Activated T-cell treated with anti-CD3 and anti-CD28 coated beads, Interleukin-2, amount 50 U/mL, for 4 hours (primary cell): ENCODE results near the gene PSMD2. TPM values are rescaled to one million over a fixed set of nuclear protein-coding genes. Genes with fewer than 3 reads are reported as not detected.
A peak's percentile ranks its signal among the peaks of the same experiment; 100 is the strongest.

Source experiments
- ATAC-seq, 2 donors: fragments of 200-7000 bp; cut with Tn5 transposase; one replicate each; pipeline ENCODE4 v1.10.0; 2021
- DNase-seq: peaks from one replicate; pipeline ENCODE4 v3.0.0-alpha.2; 2020
- H3K27me3 Mint-ChIP-seq: one replicate; pipeline ENCODE4 v1.8.0; 2021; ENCODE audit warnings: low read depth, mixed read lengths
- H3K36me3 Mint-ChIP-seq: one replicate; pipeline ENCODE4 v1.8.0; 2022; ENCODE audit warnings: mixed read lengths; ENCODE audit not compliant: insufficient read depth
- H3K4me1 Mint-ChIP-seq: one replicate; pipeline ENCODE4 v1.8.0; 2021; ENCODE audit warnings: low read depth, mixed read lengths
- H3K4me3 Mint-ChIP-seq: one replicate; pipeline ENCODE4 v1.8.0; 2021; ENCODE audit warnings: mild to moderate bottlenecking, moderate library complexity, mixed read lengths
- H3K9me3 Mint-ChIP-seq: one replicate; pipeline ENCODE4 v1.8.0; 2021; ENCODE audit warnings: mixed read lengths
- total RNA-seq, 3 donors: library from RNA; stranded (reverse); gene quantifications; one replicate each; pipeline ENCODE4 v1.2.1, GENCODE V29; 2021

The PSMD2 gene
- total RNA-seq, 3 donors from 2014 or later = 497 to 520 (median 498) TPM

GRCh38 chr3:184296616-184297015 is 2.4 kb upstream of the PSMD2 start:
- Mint-ChIP-seq H3K36me3 (peaks cover 13% of the 10 kb centered on the region), H3K27me3 (peaks cover 2% of the 10 kb centered on the region), H3K4me1 (peaks cover 19% of the 10 kb centered on the region), H3K4me3 (no peak overlapping the region), H3K9me3 (no peaks in the 10 kb centered on the region)
- DNase-seq (no peak), ATAC-seq (no peak)

DNA sequence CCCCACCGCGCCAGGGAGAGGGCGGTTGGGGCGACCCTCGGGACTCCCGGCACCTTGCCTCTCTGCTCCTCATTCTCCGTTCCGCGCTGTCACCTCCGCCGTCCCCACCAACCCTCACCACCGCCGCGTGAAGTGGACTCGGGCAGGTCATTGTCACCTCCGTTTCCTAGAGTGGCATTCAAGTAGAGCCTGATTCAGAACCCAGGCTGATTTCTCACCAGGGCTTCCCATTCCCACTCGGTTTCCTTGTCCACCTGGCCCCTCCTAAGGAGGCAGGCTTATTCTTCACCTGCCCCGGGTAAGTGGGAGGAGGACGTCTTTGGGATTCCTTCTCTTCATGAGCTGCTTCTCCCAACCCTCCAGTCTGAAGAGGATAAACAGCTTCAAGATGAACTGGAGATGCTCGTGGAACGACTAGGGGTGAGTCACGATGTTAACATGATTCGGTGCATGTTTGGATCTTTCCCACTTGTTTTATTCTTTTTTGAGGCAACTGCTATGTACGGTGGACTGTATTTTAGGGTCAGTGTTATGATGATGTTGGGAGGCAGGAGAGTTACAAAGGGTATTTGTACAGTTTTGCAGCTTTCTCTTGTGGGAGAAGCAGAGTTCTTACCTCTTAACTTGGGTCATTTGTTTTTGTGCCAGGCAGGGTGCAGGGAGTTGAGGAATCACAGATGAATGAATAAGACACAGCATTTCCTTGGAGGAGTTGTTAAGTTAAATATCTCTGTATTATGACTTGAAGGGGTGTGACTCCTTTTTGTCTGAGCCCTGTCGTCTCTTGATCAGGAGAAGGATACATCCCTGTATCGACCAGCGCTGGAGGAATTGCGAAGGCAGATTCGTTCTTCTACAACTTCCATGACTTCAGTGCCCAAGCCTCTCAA is 692 bp downstream of the PSMD2 start:
- Mint-ChIP-seq H3K4me3 (peak overlapping the region; percentile 92), H3K4me1 (peaks cover 27% of the 10 kb centered on the region), H3K27me3 (peaks cover 2% of the 10 kb centered on the region), H3K9me3 (no peaks in the 10 kb centered on the region), H3K36me3 (peaks cover 39% of the 10 kb centered on the region)
- ATAC-seq (no peak), DNase-seq (no peak)

DNA sequence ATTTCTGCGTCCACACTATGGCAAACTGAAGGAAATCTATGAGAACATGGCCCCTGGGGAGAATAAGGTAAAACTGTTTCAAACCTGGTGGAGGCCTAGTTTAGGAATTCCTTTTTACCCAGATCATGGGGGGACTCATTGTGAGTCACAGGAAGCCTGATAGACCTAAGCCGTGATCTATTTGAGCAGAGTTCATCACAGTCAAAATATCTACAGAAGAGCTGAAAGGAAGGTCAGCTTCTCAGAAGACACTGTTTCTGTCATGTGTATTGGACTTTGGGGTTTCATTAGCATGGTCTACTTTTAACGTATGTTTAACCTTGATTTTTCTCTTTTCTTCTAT is 1.3 kb downstream of the PSMD2 start:
- Mint-ChIP-seq H3K9me3 (no peaks in the 10 kb centered on the region), H3K4me3 (peak overlapping the region; percentile 92), H3K27me3 (no peaks in the 10 kb centered on the region), H3K4me1 (peaks cover 27% of the 10 kb centered on the region), H3K36me3 (peaks cover 41% of the 10 kb centered on the region)
- no peak for DNase-seq
- ATAC-seq = no peak

DNA sequence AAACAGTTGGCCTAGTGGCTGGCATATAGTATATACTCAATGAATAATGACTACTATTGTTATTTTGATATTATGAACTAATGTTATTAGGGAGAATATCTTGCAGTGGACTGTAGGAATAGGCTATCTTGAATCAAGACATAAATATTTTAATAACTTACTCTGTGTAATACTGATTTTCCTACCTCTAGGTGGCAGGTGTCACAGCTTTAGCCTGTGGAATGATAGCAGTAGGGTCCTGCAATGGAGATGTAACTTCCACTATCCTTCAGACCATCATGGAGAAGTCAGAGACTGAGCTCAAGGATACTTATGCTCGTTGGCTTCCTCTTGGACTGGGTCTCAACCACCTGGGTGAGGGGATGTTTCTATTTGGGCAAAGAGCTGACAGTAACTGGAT is 6.5 kb downstream of the PSMD2 start:
- H3K36me3 Mint-ChIP-seq = peaks cover 69% of the 10 kb centered on the region

GRCh38 chr3:184306341-184306972 is 7.4 kb downstream of the PSMD2 start:
- H3K36me3 Mint-ChIP-seq = peaks cover 65% of the 10 kb centered on the region
- no peak overlapping the region for H3K4me3 Mint-ChIP-seq
- H3K9me3 Mint-ChIP-seq = no peaks in the 10 kb centered on the region
- H3K4me1 Mint-ChIP-seq = peaks cover 9% of the 10 kb centered on the region
- DNase-seq (no peak), ATAC-seq (no peak)
- H3K27me3 Mint-ChIP-seq = no peaks in the 10 kb centered on the region

More for the DNA sequence above, 6.5 kb downstream of the PSMD2 start:
- H3K4me1 Mint-ChIP-seq = peaks cover 14% of the 10 kb centered on the region
- H3K4me3 Mint-ChIP-seq = no peak overlapping the region
- DNase-seq (no peak), ATAC-seq (peak in 1 of 2 donors; percentile 54)
- no peaks in the 10 kb centered on the region for H3K9me3 Mint-ChIP-seq
- H3K27me3 Mint-ChIP-seq = no peaks in the 10 kb centered on the region

- Mint-ChIP-seq H3K4me1 (no peaks in the 10 kb centered on the region), H3K27me3 (no peaks in the 10 kb centered on the region), H3K9me3 (no peaks in the 10 kb centered on the region), H3K4me3 (no peak overlapping the region), H3K36me3 (peaks cover 54% of the 10 kb centered on the region)
- ATAC-seq (no peak), DNase-seq (no peak)
Measured at GRCh38 chr3:184307915-184308314, 8.9 kb downstream of the PSMD2 start.

DNA sequence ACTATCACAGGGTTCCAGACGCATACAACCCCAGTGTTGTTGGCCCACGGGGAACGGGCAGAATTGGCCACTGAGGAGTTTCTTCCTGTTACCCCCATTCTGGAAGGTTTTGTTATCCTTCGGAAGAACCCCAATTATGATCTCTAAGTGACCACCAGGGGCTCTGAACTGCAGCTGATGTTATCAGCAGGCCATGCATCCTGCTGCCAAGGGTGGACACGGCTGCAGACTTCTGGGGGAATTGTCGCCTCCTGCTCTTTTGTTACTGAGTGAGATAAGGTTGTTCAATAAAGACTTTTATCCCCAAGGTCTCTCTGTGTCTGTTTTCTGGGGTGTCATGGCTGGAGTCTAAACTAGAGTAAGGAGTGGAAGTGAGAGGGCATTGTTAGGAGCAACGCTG is 9.7 kb downstream of the PSMD2 start:
- no peaks in the 10 kb centered on the region for H3K9me3 Mint-ChIP-seq
- no peaks in the 10 kb centered on the region for H3K27me3 Mint-ChIP-seq
- no peaks in the 10 kb centered on the region for H3K4me1 Mint-ChIP-seq
- peaks cover 46% of the 10 kb centered on the region for H3K36me3 Mint-ChIP-seq
- ATAC-seq (no peak), DNase-seq (no peak)
- H3K4me3 Mint-ChIP-seq = no peak overlapping the region

- Mint-ChIP-seq H3K4me1 (peaks cover 7% of the 10 kb centered on the region), H3K4me3 (no peak overlapping the region), H3K36me3 (peaks cover 32% of the 10 kb centered on the region)
Measured at GRCh38 chr3:184311633-184312032, 12.6 kb downstream of the PSMD2 start.

DNA sequence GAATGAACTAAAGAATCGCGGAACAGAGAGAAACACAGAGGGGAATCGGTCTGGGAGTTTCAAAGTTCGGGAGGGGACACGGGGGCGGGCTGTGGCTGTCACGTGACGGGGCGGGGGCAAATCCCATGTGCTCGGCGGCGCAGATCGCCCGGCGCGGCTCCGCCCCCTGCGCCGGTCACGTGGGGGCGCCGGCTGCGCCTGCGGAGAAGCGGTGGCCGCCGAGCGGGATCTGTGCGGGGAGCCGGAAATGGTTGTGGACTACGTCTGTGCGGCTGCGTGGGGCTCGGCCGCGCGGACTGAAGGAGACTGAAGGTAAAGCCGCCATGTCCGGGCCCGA is 15.3 kb downstream of the PSMD2 start, which contains the start of gene EIF4G1:
Gene EIF4G1, plus strand, starts transcription at position 244 of the 337 bp plus-strand sequence. CDS start 1,191 bp downstream, outside the sequence.
- DNase-seq (peak; percentile 91), ATAC-seq (peak; percentile 83 to 86)
- H3K9me3 Mint-ChIP-seq = no peaks in the 10 kb centered on the region
- H3K36me3 Mint-ChIP-seq = peaks cover 26% of the 10 kb centered on the region
- peaks cover 28% of the 10 kb centered on the region for H3K4me1 Mint-ChIP-seq
- H3K27me3 Mint-ChIP-seq = no peaks in the 10 kb centered on the region
- H3K4me3 Mint-ChIP-seq = peak within 1 kb of the TSS; percentile 87

More at GRCh38 chr3:184311633-184312032, 12.6 kb downstream of the PSMD2 start:
- no peak for DNase-seq
- ATAC-seq = no peak
- H3K27me3 Mint-ChIP-seq = no peaks in the 10 kb centered on the region
- no peaks in the 10 kb centered on the region for H3K9me3 Mint-ChIP-seq

DNA sequence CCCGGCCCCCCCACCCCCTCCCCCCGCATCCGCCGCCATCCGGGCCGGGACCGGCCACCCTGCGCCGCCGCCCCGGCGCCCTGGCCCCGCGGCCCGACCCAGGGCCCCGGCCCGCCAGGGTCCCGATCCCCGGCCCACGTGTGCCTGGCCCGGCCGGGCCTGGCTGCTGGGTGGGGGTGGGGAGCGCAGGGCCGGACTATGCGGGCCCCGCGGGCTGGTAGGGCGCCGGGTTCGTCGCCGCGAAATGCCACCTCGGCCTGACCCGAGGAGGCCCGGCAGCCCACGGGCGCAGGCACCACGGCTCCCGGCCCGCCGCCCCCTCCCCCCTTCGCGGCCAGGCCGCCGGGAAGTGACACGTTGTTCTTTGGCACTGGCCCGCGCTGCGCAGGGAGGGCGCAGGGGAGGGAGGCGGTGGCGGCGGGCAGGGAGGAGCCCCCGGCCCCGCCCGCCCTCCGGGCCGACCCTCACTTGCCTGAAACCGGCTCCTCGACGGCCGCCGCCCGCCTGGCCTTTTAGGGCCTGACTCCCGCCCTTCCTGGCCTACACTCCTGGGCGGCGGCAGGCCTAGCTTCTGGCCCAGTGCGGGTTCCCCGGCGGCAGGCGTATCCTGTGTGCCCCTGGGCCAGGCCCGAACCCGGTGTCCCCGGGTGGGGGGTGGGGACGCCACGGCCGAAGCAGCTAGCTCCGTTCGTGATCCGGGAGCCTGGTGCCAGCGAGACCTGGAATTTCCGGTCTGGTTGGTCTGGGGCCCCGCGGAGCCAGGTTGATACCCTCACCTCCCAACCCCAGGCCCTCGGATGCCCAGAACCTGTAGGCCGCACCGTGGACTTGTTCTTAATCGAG is 15.9 kb downstream of the PSMD2 start:
- peak; percentile 61 for DNase-seq
- no peaks in the 10 kb centered on the region for H3K9me3 Mint-ChIP-seq
- no peaks in the 10 kb centered on the region for H3K27me3 Mint-ChIP-seq
- H3K4me3 Mint-ChIP-seq = peak overlapping the region; percentile 87
- H3K36me3 Mint-ChIP-seq = peaks cover 27% of the 10 kb centered on the region
- ATAC-seq = peak; percentile 66 to 67
- H3K4me1 Mint-ChIP-seq = peaks cover 32% of the 10 kb centered on the region

DNA sequence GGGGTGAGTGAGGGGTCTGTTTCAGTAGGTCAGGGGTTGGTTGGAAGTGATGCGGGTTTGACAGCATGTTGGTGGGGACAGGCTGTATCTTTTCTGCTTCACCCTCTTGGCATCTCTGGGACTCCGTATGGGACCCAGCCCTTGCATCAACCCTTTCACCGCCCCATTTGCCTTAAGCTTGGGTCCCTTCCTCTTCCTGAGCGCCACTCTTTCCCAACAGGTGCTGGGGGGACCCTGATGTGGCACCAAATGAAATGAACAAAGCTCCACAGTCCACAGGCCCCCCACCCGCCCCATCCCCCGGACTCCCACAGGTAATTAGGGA is 16.5 kb downstream of the PSMD2 start:
- ATAC-seq = no peak
- Mint-ChIP-seq H3K27me3 (no peaks in the 10 kb centered on the region), H3K4me3 (peak overlapping the region; percentile 87), H3K36me3 (peaks cover 27% of the 10 kb centered on the region), H3K4me1 (peaks cover 32% of the 10 kb centered on the region), H3K9me3 (no peaks in the 10 kb centered on the region)
- DNase-seq = no peak

DNA sequence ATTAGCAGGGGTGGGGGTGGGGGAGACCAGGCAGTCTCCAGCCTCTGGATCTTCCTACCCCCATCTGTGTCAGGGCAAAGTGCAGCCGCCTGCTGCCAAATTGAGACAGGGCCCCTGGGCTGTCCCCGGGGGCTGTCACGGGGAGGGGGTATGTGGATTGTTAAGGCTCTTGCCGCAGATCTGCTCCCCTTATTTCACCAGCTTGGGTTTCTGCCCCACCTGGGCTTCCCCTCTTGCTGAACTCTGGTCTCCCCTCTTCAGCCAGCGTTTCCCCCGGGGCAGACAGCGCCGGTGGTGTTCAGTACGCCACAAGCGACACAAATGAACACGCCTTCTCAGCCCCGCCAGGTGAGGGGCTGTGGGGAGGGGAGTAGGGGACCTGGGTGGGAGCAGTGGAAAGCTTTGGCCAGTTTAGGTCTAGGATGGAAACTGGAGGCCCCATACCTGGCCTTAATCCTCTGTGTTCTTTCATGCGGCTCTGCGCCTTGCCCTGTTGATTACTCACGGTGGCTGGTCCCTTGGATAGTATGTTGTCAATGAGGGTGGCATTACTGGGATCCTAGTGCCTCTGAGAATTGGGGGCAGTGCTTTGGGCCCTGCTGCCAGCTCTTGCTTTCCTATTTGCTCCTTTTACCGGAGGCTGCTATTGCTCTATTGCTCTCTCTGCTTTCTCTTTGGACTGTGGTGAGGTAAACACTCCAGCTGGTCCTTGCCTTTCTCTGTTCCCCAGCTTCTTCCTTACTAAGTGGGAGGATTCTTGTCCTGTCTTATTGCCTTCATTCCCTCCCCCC is 17.0 kb downstream of the PSMD2 start:
- Mint-ChIP-seq H3K9me3 (no peaks in the 10 kb centered on the region), H3K27me3 (no peaks in the 10 kb centered on the region), H3K4me1 (peaks cover 32% of the 10 kb centered on the region), H3K4me3 (peak overlapping the region; percentile 87), H3K36me3 (peaks cover 32% of the 10 kb centered on the region)
- DNase-seq (no peak), ATAC-seq (no peak)

DNA sequence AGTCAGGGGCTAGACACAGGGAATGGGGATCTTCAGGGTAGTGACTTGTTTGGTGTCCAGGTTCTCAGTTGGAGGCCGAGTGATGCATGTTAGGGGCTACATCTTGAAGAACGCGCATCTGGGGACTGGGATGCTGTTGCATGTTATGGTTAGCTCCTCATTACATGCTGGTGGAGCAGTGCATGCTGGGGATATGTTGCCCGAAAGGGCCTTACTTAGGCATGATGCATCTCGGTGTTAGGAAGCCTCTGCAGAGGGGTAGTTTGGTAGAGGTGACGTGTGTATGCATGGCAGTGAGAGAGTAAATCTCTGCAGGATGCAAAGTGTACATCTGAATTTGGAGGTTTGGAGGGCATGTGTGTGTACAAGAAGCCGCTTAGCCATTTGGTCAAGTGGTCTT is 17.8 kb downstream of the PSMD2 start:
- Mint-ChIP-seq H3K36me3 (peaks cover 39% of the 10 kb centered on the region), H3K4me1 (peaks cover 32% of the 10 kb centered on the region), H3K4me3 (peak overlapping the region; percentile 87), H3K27me3 (no peaks in the 10 kb centered on the region), H3K9me3 (no peaks in the 10 kb centered on the region)
- DNase-seq (no peak), ATAC-seq (no peak)

DNA sequence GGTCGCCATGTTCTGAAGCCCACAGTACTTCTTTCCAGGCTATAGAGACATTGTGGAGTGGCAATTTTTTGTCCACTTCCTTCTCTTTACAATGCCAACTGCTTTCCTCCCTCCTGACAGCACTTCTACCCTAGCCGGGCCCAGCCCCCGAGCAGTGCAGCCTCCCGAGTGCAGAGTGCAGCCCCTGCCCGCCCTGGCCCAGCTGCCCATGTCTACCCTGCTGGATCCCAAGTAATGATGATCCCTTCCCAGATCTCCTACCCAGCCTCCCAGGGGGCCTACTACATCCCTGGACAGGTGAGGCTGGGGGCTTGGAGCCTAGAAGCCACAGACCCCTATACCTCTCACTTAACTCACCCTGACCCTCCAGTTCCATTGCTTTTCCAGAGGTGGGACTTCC is 18.2 kb downstream of the PSMD2 start:
- Mint-ChIP-seq H3K4me1 (peaks cover 32% of the 10 kb centered on the region), H3K36me3 (peaks cover 39% of the 10 kb centered on the region), H3K4me3 (peak overlapping the region; percentile 87), H3K9me3 (no peaks in the 10 kb centered on the region), H3K27me3 (no peaks in the 10 kb centered on the region)
- DNase-seq = no peak
- no peak for ATAC-seq
